Stimulated activated naive B cell treated with anti-CD40 and anti-IgM and Interleukin-4, amounts not matched to agents 10 μg/mL and 1 μg/mL and 100 μg/mL, for 72 hours (primary cell): ENCODE results near the gene THSD8.
A peak's percentile ranks its signal among the peaks of the same experiment; 100 is the strongest.

ENCODE experiments used
- ATAC-seq, 2 donors: fragments of 150-1000 bp; cut with Tn5 transposase; replicated peaks; 2 replicates each; pipeline ENCODE4 v1.10.0; 2021; ENCODE audit warnings: moderate library complexity in 1 of 2
- DNase-seq: peaks from one replicate; pipeline ENCODE4 v3.0.0; 2021
- H3K27ac Mint-ChIP-seq: one replicate; pipeline ENCODE4 v1.8.0; 2022; ENCODE audit warnings: mild to moderate bottlenecking, mixed read lengths
- H3K27me3 Mint-ChIP-seq, 2 donors: one replicate each; pipeline ENCODE4 v1.8.0; 2022; ENCODE audit warnings: mixed read lengths in 2 of 2
- H3K36me3 Mint-ChIP-seq, 2 donors: one replicate each; pipeline ENCODE4 v1.8.0; 2022; ENCODE audit warnings: mixed read lengths in 2 of 2, mild to moderate bottlenecking in 1 of 2
- H3K4me1 Mint-ChIP-seq, 2 donors: one replicate each; pipeline ENCODE4 v1.8.0; 2022; ENCODE audit warnings: mixed read lengths in 2 of 2, mild to moderate bottlenecking in 1 of 2
- H3K4me3 Mint-ChIP-seq, 2 donors: one replicate each; pipeline ENCODE4 v1.8.0; 2022; ENCODE audit warnings: mild to moderate bottlenecking in 2 of 2, mixed read lengths in 2 of 2, moderate library complexity in 1 of 2
- H3K9me3 Mint-ChIP-seq, 2 donors: one replicate each; pipeline ENCODE4 v1.8.0; 2022; ENCODE audit warnings: mixed read lengths in 2 of 2, mild to moderate bottlenecking in 1 of 2

THSD8 gene

DNA sequence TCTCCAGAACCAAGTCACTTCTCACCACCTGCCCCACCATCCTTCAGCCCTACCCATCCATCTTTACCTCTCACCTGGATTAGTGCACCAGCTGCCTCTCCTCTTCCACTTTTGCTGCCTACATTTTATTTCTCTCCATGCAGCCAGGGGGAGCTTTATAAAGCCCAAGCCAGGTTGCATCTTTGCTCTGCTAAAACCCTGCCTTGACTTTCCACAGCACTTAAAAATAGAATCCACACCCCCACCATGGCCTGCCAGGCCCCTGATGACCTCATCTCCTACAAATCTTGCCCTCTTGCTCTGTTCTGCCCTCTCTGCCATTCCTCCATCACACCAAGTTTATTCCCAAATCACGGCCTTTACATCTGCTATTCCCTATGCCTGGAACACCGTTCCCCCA is 28.3 kb upstream of the THSD8 start:
- Mint-ChIP-seq H3K36me3 (peaks cover 2 to 5% of the 10 kb centered on the region in 2 donors), H3K27me3 (no peaks in the 10 kb centered on the region), H3K4me3 (peak overlapping the region in 1 of 2 donors; percentile 3), H3K9me3 (no peaks in the 10 kb centered on the region), H3K27ac (no peak overlapping the region), H3K4me1 (peaks cover 18 to 30% of the 10 kb centered on the region in 2 donors)
- no peak for ATAC-seq
- no peak for DNase-seq

DNA sequence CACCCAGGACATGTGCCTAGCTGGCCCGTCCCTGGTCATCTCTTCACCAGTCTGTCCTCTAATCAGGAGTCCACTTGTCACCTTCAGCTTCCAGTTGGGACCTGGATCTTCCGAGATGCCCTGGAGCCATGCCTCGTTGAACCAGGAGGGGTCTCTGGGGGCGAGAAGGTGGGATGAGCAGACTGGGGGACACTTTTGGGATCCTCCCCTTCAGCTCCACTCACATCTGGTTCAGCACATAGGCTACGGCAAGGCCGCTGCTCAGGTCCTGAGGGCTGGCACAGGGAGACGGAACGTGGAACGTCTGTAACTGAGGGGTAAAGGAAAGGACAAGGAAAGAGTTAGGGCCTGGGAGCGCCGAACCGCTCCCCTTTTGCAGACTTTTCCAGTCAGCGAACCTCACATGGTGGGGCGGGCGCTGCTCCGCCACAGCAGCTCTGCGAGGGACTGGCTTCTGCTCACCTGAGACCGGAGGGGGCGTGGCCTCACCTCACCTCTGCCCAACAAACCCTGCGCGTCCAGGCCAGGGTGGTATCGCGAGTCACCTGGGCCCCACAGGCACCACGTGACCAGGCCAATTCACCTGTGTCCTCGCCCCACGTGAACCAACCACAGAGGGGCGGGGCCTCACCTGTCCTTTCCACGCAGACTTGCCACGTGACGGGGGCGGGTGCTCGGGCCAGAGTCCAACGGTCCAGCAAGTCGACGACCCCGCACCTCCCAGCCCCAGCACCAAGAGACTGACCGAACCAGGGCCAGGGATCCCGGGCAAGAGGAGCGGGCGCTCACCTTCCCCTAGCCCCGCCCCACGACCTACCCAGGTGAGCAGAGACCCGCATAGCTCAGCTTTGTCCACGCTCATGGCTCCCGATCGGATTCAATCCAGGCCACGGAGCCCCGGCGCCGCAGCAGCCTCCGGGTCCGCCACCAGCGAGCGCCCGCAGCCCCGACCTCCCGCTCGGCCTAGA is 27.0 kb upstream of the THSD8 start, which contains the start of gene HOOK2:
HOOK2 (minus strand) TSS at position 965 of the 968 bp plus-strand sequence; CDS start at position 862, 103 bp downstream.
- Mint-ChIP-seq H3K27me3 (no peaks in the 10 kb centered on the region), H3K27ac (peak within 1 kb of the TSS; percentile 86), H3K4me3 (peak within 1 kb of the TSS; percentile 75 to 84), H3K4me1 (peaks cover 25 to 43% of the 10 kb centered on the region in 2 donors), H3K9me3 (no peaks in the 10 kb centered on the region), H3K36me3 (peaks cover 0 to 5% of the 10 kb centered on the region in 2 donors)
- peak; percentile 14 to 15 for ATAC-seq
- no peak for DNase-seq

- peak; percentile 44 to 49 for ATAC-seq
- Mint-ChIP-seq H3K36me3 (no peaks in the 10 kb centered on the region), H3K27ac (peak overlapping the region; percentile 92), H3K27me3 (no peaks in the 10 kb centered on the region), H3K4me1 (peaks cover 33 to 56% of the 10 kb centered on the region in 2 donors), H3K9me3 (no peaks in the 10 kb centered on the region), H3K4me3 (peak overlapping the region; percentile 85)
- DNase-seq, result peak; percentile 72
Observed at GRCh38 chr19:12777217-12778016, 24.5 kb upstream of the THSD8 start.

DNA sequence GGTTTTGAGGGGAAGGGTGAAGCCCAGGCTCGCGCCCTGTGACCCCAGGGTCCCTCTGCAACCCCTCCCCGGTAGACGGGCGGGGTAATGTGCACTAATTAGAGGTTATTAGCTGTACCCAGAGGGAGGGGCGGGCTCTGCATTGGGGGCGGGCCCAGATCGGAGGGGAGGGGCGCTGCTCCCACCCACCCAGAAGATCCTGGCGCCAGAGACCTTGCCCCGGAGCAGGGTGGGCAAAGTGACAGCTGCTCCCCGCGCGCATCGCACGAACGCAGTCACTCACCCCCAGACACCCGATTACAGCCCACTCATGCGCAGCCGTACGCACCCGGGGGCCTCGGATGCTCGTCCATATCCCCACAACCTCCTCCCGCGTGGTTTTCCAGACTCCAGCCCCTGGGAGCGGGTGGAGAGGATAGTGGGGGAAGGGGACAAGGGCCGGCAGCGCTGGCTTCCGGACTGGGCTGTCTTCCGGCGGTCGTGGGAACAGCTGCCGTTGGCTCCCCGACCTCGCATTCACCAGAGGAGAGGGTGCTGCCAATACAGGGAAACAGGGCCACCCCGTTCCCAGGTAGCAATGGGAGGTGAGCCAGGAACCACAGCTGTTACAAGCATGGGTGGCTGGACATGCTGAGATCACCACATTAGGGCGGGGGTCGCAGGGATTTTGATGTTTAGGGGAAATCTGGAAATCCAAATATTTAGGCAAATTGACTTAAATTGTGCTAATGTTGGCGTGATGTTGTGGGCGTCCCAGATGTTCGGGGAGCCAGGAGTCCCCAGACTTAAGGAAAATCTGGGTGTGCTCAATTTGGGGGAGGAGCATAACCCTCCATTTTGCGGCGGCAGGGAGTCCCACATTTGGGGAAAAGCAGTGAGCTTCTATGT is 23.6 kb upstream of the THSD8 start:
- Mint-ChIP-seq H3K4me1 (peaks cover 34 to 56% of the 10 kb centered on the region in 2 donors), H3K9me3 (no peaks in the 10 kb centered on the region), H3K36me3 (no peaks in the 10 kb centered on the region), H3K27me3 (no peaks in the 10 kb centered on the region), H3K27ac (peak overlapping the region; percentile 92), H3K4me3 (peak overlapping the region; percentile 85)
- DNase-seq, result no peak
- ATAC-seq, result peak; percentile 19 to 23

DNA sequence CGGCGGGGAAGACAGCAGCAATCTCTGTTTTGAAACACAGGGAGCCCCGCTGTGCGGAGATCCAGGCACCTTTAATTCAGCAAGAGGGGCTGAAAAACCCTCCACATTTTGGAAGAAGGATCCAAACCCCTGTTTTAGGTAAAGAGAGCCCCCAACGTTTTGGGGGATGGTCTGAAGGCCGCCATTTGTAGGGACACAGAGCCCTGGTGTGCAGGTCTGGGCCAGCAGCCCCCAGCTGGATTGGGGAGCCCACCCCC is 23.0 kb upstream of the THSD8 start:
- Mint-ChIP-seq H3K36me3 (no peaks in the 10 kb centered on the region), H3K4me3 (peak overlapping the region; percentile 85), H3K4me1 (peaks cover 33 to 50% of the 10 kb centered on the region in 2 donors), H3K27me3 (no peaks in the 10 kb centered on the region), H3K27ac (peak overlapping the region; percentile 92), H3K9me3 (no peaks in the 10 kb centered on the region)
- no peak for DNase-seq
- no peak for ATAC-seq

DNA sequence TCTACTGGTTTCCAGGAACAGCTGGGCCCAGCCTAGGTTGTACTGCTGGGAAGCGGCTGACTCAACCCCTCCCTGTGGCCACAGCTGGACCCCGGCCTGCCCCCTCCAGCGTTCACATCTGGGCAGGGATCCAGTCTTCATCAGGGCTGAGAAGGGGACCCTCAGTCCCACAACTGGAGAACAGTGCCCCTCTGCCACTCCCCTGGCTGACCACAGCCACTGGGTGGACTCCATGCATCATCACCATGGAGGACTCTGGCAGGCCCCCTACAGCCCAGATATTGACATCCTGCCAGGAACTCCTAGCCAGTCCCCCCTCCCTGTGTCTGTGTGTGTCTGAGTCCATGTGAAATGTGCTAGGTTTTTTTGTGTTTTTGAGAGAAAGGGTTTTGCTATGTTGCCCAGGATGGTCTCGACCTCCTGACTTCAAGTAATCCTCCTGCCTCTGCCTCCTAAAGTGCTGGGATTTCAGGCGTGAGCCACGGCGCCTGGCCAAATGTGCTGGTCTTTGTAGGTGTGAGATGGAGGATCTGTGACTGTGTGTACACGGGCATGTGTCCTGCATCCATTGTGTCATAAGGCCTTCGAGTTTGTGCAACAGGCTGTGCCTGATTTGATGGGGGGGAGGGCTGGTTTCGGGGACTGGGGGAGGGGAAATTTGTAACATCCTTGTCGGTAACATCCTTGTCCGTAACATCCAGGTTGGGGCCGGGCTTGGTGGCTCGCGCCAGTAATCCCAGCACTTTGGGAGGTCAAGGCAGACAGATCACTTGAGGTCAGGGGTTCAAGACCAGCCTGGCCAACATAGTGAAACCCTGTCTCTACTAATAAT is 22.5 kb upstream of the THSD8 start:
- peaks cover 33 to 46% of the 10 kb centered on the region in 2 donors for H3K4me1 Mint-ChIP-seq

GRCh38 chr19:12782174-12782423 is 19.8 kb upstream of the THSD8 start:
- no peak for ATAC-seq
- Mint-ChIP-seq H3K27ac (no peak overlapping the region), H3K4me3 (peak overlapping the region; percentile 85 to 86)

More for the DNA sequence above, 22.5 kb upstream of the THSD8 start:
- DNase-seq (no peak), ATAC-seq (no peak)
- no peaks in the 10 kb centered on the region for H3K36me3 Mint-ChIP-seq
- peak overlapping the region; percentile 49 to 57 for H3K4me3 Mint-ChIP-seq
- peak overlapping the region; percentile 79 for H3K27ac Mint-ChIP-seq
- H3K9me3 Mint-ChIP-seq, result no peaks in the 10 kb centered on the region
- no peaks in the 10 kb centered on the region for H3K27me3 Mint-ChIP-seq

DNA sequence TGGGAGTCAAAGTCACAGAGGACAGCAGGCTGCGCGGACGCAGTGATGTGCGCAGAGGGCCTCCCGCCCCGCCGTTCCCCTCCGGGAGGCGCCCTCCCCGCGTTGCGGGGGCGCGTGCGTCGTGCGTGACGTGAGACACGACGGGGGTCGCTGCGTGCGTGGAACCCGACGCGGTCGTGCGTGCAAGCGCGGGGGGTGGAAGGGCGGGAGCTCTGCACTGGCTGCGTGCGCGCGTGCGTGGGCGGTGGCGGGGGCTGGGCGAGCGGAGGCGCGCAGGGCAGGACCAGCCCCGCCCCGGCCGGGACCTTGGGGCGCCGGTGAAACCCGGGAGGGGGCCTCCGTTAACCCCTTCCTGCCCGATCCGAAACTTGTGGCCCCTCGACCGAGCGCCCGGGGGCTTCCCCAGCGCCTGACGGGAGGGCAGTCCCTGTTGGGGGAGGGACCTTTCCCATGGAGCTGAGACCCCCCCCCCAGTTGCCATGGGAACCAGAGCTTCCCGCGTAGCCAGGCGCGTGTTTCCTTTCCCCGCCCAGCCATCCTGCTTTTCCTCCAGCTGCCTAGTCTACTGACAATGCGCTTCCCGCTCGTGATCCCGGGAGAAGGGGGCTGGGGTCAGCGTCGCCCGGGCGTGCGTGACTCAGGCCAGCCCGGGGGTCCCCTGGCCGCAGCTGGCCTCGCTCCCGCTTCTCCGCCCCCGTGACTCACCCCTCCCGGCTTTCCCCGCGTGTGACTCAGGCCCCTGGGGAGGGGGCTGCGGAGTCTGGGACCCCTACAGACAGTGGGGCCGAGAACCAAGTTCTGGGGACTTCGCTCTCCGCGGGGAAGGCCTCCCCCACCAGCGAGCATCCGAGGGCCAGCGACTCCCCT is 19.2 kb upstream of the THSD8 start:
- no peaks in the 10 kb centered on the region for H3K36me3 Mint-ChIP-seq
- H3K4me1 Mint-ChIP-seq, result peaks cover 29 to 34% of the 10 kb centered on the region in 2 donors
- H3K4me3 Mint-ChIP-seq, result peak overlapping the region; percentile 85 to 86
- ATAC-seq (peak; percentile 59 to 64), DNase-seq (peak; percentile 87)
- no peaks in the 10 kb centered on the region for H3K27me3 Mint-ChIP-seq
- no peaks in the 10 kb centered on the region for H3K9me3 Mint-ChIP-seq
- no peak overlapping the region for H3K27ac Mint-ChIP-seq

More at GRCh38 chr19:12782174-12782423, 19.8 kb upstream of the THSD8 start:
- H3K4me1 Mint-ChIP-seq, result peaks cover 32 to 40% of the 10 kb centered on the region in 2 donors
- no peaks in the 10 kb centered on the region for H3K36me3 Mint-ChIP-seq
- DNase-seq, result no peak
- no peaks in the 10 kb centered on the region for H3K27me3 Mint-ChIP-seq
- no peaks in the 10 kb centered on the region for H3K9me3 Mint-ChIP-seq

DNA sequence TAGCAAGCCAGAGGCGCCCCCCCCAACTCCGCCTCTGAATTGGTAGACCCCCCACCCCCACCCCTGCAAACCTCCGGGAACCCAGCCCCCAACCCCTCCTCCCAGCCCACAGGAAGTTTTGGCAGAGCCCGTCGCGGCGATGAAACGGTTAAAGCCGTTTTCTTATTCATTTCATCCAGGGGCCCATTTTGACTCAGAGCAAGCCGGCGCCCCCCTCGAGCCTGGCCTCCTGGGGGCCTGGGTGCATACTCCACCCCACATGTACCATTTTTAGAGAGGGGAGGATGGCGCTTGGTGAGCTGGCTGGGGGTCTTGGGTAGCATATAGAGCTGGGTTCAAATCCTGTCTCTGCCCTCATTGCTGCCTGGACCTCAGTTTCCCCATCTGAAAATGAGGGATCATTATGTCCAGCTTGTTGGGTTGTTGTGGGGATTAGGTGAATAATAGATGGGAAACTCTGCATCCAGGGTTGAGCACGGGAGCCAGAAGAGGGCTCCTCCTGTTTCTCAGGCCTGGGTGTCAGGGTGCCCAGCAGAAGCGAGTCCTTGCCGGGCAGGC is 18.5 kb upstream of the THSD8 start:
- H3K36me3 Mint-ChIP-seq, result no peaks in the 10 kb centered on the region
- peak overlapping the region; percentile 85 to 86 for H3K4me3 Mint-ChIP-seq
- DNase-seq, result no peak
- peaks cover 27 to 32% of the 10 kb centered on the region in 2 donors for H3K4me1 Mint-ChIP-seq
- H3K27me3 Mint-ChIP-seq, result no peaks in the 10 kb centered on the region
- H3K9me3 Mint-ChIP-seq, result no peaks in the 10 kb centered on the region
- peak in 1 of 2 donors; percentile 8 for ATAC-seq
- H3K27ac Mint-ChIP-seq, result no peak overlapping the region

GRCh38 chr19:12783849-12784393 is 17.9 kb upstream of the THSD8 start:
- peaks cover 28 to 32% of the 10 kb centered on the region in 2 donors for H3K4me1 Mint-ChIP-seq
- H3K9me3 Mint-ChIP-seq, result no peaks in the 10 kb centered on the region
- H3K36me3 Mint-ChIP-seq, result no peaks in the 10 kb centered on the region
- H3K4me3 Mint-ChIP-seq, result peak overlapping the region; percentile 43 to 47
- DNase-seq, result no peak
- H3K27ac Mint-ChIP-seq, result no peak overlapping the region
- ATAC-seq, result no peak
- H3K27me3 Mint-ChIP-seq, result no peaks in the 10 kb centered on the region

DNA sequence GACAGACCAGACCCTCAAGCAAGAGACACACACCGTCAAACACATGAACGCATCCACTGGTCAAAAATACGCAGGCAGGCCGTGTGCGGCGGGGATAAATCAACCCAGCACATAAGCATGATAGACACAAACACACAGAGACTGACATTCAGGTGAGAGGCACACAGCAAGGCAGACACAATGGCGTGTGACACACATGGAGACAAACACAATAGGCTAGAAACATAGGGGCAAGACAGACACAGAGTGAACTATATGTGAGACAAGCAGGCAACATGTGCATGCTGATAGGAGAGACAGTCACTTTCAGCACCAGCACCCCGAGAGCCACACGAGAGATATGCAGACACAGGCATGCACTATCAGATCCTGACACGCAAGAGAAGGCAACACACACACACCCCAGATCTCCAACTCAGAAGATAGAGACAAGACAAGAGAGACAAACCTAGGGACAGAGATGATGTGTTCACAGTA is 17.4 kb upstream of the THSD8 start:
- DNase-seq (no peak), ATAC-seq (no peak)
- peaks cover 28 to 31% of the 10 kb centered on the region in 2 donors for H3K4me1 Mint-ChIP-seq
- no peak overlapping the region for H3K27ac Mint-ChIP-seq
- H3K4me3 Mint-ChIP-seq, result no peak overlapping the region
- H3K9me3 Mint-ChIP-seq, result no peaks in the 10 kb centered on the region
- H3K36me3 Mint-ChIP-seq, result no peaks in the 10 kb centered on the region
- H3K27me3 Mint-ChIP-seq, result no peaks in the 10 kb centered on the region

DNA sequence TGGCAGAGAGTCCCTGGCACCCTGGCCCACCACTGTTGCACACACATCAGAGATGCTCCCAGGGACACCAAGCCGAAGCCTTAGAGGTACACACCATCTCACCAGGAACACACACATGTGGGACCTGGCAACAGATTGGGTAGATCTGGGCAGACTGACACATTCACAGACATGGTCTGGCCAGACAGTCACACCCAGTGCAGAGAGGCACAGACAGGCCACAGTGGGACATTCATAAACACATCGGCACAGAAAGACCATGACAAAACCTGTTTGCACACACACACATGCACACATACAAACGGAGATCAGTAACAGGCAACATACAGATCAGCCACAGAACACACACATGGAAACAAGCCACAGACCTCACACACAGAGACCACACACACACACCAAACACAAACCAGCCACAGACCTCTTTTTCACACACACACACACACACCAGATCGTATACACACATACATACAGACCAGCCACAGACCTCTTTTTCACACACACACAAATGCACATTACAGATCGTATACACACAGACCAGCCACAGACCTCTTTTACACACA is 16.9 kb upstream of the THSD8 start:
- DNase-seq, result no peak
- Mint-ChIP-seq H3K36me3 (no peaks in the 10 kb centered on the region), H3K27ac (no peak overlapping the region), H3K4me1 (peaks cover 26 to 27% of the 10 kb centered on the region in 2 donors), H3K4me3 (no peak overlapping the region), H3K27me3 (no peaks in the 10 kb centered on the region), H3K9me3 (no peaks in the 10 kb centered on the region)
- ATAC-seq, result no peak
